Ramos (cell line): ENCODE results near the gene IP6K1.
"Not testable (repeated sequence)": the region's sequence is repeated elsewhere in the genome, so short reads cannot be mapped to it uniquely, and the experiment has no call there.

Source experiments
- in situ Hi-C: fragments of 300-500 bp; cut with MboI; formaldehyde crosslinking; loops from one replicate; pipeline ENCODE4 v1.14.3; 2022; ENCODE audit warnings: low sequenced_read_pairs; ENCODE audit not compliant: unreplicated experiment

IP6K1 gene

DNA sequence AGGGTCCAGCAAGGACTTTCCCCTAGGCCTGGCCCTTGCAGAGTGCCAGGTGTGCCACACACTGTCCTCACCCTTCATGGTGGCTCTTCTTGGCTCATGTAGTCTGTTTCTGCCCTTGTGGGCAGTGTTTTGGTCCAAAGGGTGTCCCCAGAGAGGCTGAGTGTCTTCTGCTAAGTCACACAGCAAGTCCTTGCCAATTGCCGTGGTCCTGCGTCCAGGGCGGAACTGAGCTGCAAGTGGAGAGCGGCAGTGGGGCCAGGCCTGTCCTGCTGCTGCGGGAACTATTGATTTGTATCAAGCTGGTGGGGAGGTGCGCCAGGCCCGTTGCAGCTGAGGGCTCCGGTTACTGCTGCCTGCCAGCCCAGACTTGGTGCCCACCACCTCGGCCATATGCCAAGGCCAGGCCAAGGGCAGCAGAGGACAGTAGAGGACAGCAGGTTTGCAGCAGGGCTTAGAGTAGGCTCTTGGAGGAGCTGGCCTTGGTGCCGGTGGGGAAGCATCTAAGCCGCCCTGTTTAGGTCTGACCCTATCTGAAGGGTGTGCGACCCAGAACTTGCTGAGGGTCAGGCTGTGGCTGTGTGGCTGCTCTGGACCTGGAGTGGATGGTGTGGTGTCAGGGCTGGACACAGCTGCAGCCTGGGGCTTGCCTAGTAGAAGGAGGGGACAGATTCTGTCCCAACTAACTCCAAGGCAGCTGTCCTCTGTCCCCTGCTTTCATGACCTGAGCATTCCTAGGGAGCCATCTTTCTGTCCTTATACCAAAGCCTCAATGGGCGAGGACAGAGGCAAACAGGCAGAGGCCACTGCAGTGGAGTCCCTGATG is 71.4 kb downstream of the IP6K1 start:
- in situ Hi-C loops, result no loop called here

GRCh38 chr3:49713336-49714105 is 72.8 kb downstream of the IP6K1 start:
- in situ Hi-C loops, result no loop called here

GRCh38 chr3:49712631-49713317 is 73.6 kb downstream of the IP6K1 start:
- in situ Hi-C loops, result no loop called here

- in situ Hi-C loops, result no loop called here
These were observed 74.2 kb downstream of the IP6K1 start for GRCh38 chr3:49712166-49712565.

GRCh38 chr3:49711489-49711888 is 74.9 kb downstream of the IP6K1 start:
- in situ Hi-C loops, result no loop called here

GRCh38 chr3:49709852-49710251 is 76.5 kb downstream of the IP6K1 start:
- in situ Hi-C loops, result no loop called here

DNA sequence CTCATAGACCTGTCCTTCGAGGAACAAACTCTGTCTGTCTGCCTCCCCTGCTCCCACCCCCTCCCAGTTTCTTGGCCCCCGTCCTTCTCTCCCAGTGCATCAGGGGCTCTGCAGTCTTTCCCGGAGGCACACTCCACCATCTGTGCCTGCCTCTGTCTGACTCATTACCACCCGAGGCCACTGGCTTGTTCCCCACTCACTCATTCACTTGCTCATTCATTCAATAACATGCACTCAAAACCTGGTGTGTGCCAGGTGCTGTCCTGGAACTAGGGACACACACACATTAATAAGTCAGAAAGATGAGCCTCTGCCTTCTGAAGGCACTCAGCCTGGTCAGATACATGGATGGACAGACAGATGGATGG is 79.2 kb downstream of the IP6K1 start:
- in situ Hi-C loops, result no loop called here

GRCh38 chr3:49706456-49707112 is 79.8 kb downstream of the IP6K1 start:
- in situ Hi-C loops, result no loop called here

DNA sequence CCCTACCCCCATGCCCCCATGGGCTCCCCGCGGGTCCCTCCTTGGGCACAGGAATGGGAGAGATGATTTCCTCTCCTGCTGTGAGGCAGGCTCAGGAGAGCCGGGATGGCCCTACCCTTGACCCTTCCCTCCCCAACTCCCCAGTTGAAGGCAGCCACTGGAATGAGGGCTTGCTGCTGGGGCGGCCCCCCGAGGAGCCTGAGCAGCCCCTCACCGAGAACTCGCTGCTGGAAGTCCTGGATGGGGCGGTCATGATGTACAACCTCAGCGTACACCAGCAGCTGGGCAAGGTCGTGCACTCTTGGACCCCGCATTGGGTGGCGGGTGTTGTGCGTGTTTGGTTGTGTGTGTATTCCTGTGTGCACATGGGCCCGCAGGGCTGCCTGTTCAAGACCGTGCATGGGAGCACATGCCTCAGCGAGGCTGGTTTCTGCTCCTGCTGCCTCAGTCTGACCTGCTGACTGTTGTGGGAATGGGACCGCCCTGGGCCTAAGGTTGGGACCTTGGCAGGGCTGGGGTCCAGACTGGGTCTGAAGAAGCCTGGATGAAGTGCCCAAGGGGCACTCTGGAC is 80.9 kb downstream of the IP6K1 start:
- in situ Hi-C loops, result no loop called here

GRCh38 chr3:49704629-49705028 is 81.7 kb downstream of the IP6K1 start:
- in situ Hi-C loops, result no loop called here

DNA sequence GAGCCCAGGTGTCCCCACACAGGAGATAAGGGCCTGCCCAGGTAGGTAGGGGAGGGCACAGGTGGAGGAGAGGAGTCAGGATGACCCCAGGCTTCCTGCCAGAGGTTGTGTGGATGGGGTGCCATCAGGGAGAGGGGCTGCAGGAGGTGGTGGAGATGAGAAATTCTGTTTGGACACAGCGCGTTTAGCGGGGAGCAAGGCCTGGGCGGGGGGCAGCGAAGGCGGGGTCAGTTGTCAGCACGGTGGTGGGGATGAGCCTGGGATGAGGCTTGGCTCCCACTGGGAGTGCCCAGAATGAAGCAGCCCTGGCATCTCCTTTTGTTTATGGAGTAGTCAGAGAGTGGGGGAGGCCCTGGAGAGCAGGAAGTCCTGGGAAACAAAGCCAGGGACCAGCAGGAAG is 82.4 kb downstream of the IP6K1 start:
- in situ Hi-C loops, result no loop called here

GRCh38 chr3:49703443-49703927 is 82.9 kb downstream of the IP6K1 start:
- in situ Hi-C loops, result no loop called here

DNA sequence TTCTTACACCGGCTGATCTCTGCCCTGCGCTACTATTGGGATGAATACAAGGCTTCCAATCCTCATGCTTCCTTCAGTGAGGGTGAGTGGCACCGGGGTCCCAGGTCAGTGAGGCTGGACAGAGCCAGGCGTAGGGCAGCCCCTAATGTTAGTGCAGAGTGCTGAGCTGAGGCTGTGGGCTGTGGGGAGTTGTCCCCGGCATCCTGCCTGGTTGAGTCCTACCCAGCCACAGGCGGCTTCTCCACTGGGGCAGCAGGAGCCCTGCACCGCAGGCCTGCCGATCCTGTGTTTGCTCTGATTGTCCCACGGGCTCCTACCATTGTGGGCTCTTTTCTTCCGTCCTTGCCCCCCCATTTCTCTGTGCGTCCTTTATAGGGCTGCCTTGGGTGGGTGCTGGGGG is 83.7 kb downstream of the IP6K1 start:
- in situ Hi-C loops, result no loop called here

DNA sequence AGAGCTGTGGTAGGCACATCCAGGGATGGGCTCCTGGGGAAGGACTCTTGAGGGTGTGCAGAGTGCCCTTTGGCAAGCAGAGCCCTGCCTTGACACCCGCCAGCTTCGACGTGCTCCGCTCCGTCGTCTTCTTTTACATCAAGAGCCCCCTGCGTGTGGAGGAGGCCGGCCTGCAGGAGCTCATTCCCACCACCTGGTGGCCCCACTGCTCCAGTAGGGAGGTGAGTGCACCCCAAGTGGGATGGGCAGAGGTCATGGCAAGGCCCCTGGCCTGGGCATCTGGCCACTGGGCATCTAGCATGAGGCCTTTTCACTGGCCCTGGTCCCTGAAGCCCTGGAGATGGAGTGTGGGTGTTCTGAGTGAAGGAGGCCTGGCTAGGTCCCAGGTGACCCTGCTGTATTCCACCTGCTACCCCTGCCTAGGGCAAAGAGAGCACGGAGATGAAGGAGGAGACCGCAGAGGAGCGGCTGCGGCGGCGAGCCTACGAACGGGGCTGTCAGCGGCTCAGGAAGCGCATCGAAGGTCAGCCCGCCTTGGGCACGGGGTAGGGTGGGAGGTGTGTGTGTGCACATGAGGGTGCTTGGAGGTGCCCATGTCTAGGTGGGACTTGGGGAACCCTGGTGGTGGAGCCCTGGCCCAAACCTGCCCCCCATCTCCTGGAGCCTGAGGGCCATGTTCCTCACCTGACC is 84.8 kb downstream of the IP6K1 start:
- in situ Hi-C loops, result no loop called here

GRCh38 chr3:49700453-49701128 is 85.8 kb downstream of the IP6K1 start:
- in situ Hi-C loops, result no loop called here

DNA sequence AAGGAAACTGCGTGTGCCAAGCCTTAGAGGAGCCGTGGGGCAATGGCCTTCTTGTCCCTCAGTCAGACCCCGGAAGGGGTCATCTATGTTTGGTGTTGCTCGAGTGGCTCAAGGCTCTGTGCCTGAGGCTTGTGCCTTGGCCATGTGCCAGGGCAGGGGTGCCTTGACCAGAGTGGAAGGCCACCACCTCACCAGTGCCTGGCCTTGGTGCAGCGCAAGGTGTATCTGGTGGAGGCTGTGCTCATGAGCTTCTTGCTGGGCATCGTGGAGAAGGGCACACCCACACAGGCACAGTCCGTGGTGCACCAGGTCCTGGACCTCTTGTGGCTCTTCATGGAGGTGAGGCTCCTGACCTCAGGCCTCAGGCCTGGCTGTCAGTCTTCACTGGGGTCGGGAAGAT is 86.3 kb downstream of the IP6K1 start:
- in situ Hi-C loops, result no loop called here

- in situ Hi-C loops, result no loop called here
These were observed 86.9 kb downstream of the IP6K1 start for GRCh38 chr3:49699281-49699979.

GRCh38 chr3:49695350-49696015 is 90.9 kb downstream of the IP6K1 start:
- in situ Hi-C loops, result not testable (repeated sequence)
